Heart right ventricle (tissue), 16 donors: Measurements from ENCODE around the gene TIMM9. TPM values are rescaled to one million over a fixed set of nuclear protein-coding genes. Genes with fewer than 3 reads are reported as not detected.

Experiments
- ATAC-seq, 8 donors: fragments of 200-7000 bp; cut with Tn5 transposase; one replicate each; pipeline ENCODE4 v1.9.1; 2020; ENCODE audit warnings: mild to moderate bottlenecking in 8 of 8, moderate library complexity in 8 of 8, moderate number of reproducible peaks in 1 of 8
- DNase-seq, 2 donors: peaks; one replicate each; pipeline ENCODE4 v3.0.0-alpha.2; 2020
- H3K27ac ChIP-seq, 10 donors: fragments of 200-600 bp; sonication (generic) in 2 of 10; one replicate each; pipeline versions ENCODE4 v1.5.0 to v1.8.0; 2020 to 2022; ENCODE audit warnings: mild to moderate bottlenecking in 3 of 10
- H3K27me3 ChIP-seq, 7 donors: fragments of 200-600 bp; one replicate each; pipeline ENCODE4 v1.8.0; 2021 to 2022; ENCODE audit warnings: mild to moderate bottlenecking in 2 of 7
- H3K36me3 ChIP-seq, 9 donors: fragments of 200-600 bp; sonication (generic) in 1 of 9; one replicate each; pipeline versions ENCODE4 v1.5.0 to v1.8.0; 2020 to 2022; ENCODE audit warnings: mild to moderate bottlenecking in 2 of 9
- H3K4me1 ChIP-seq, 9 donors: fragments of 200-600 bp; sonication (generic) in 1 of 9; one replicate each; pipeline versions ENCODE4 v1.5.0 to v1.8.0; 2020 to 2022; ENCODE audit warnings: mild to moderate bottlenecking in 4 of 9
- H3K4me3 ChIP-seq, 10 donors: fragments of 200-600 bp; sonication (generic) in 2 of 10; one replicate each; pipeline versions ENCODE4 v1.5.0 to v1.8.0; 2020 to 2022; ENCODE audit warnings: mild to moderate bottlenecking in 7 of 10, moderate library complexity in 2 of 10
- H3K9me3 ChIP-seq, 11 donors: fragments of 200-600 bp in 10 of 11; sonication (generic) in 2 of 11; one replicate each; pipeline versions ENCODE4 v1.5.0 to v1.8.0; 2013 to 2022; ENCODE audit warnings: mild to moderate bottlenecking in 2 of 11, control low read depth in 1 of 11, moderate library complexity in 1 of 11
- WGBS, 2 donors: extraction: QIAGEN DNeasy Blood & Tissue Kit; methylation state at CpG; one replicate each; pipeline ENCODE4 v1.1.7; 2013; ENCODE audit warnings: inconsistent platforms in 1 of 2; 5-methylcytosine and 5-hydroxymethylcytosine counted together
- intact Hi-C, 10 donors: fragments of 100-400 bp; cut with DNase I; formaldehyde crosslinking; loops; one replicate each; pipeline versions ENCODE4 v1.11.1 to v1.14.2; 2022
- polyA plus RNA-seq, 2 donors: library from polyadenylated mRNA; stranded (reverse); fragments of 200-250 nt; gene quantifications; one replicate each; pipeline ENCODE4 v1.2.3, GENCODE V29; 2013
- total RNA-seq, 10 donors: library from RNA; stranded (reverse); fragmentation: NEBNext Ultra II Directional in 3 of 10; extraction: Animal tissue kit (Norgen Biotek cat#: 25700) in 3 of 10; gene quantifications; one replicate each; pipeline versions ENCODE4 v1.2.1 to v1.2.4, GENCODE V29; 2021 to 2023
- TF ChIP-seq, protein P1 (sequence below), 9 donors: fragments of 200-600 bp; sonication (generic) in 2 of 9; IDR thresholded peaks; one replicate each; pipeline versions ENCODE4 v1.5.0 to v1.8.0; 2021 to 2022; ENCODE audit warnings: antibody characterized with exemption in 9 of 9, mild to moderate bottlenecking in 5 of 9, moderate library complexity in 1 of 9
- donor health status: Arrhythmogenic right ventricular cardiomyopathy.
- donor health status: ischemic (EF 13 %, LVEDD 7.1; RV severe dilation, severe dysfunction).
- donor health status: healthy with polysubstance abuse.
- donor health status: DM: no; HTN: yes; CAD: no.
- donor health status: DM: no; HTN: no; CAD: no.
- donor health status: ischemic (EF 25% LVEDD 6.9; RV normal size, moderate dysfunction).
- donor health status: ischemic (EF 25% LVEDD 5.7; RV mildly dilated, moderate dysfunction).
- donor health status: healthy.
- donor health status: DM: yes; HTN: yes; CAD: no.
- donor health status: Ischemic cardiomyopathy.
- donor health status: ischemic (EF 35%, LVEDD 5.7; RV mildly dilated, moderate dysfunction).
- donor health status: nonischemic (EF 11% LVEDD 7.7; RV severe dilation, severe dysfunction).
- donor health status: DM: yes; HTN: yes; CAD: no.
- donor health status: PGD.
- donor health status: ischemic (EF 29% LVEDD 5.4; RV normal size, mild dysfunction).
- donor health status: nonischemic (EF 23%, LVEDD 6.1; RV moderate dilation, normal function).

Gene TIMM9
- total and polyA plus RNA-seq, 12 donors: 23.8 to 46.9 (median 26.3) TPM

- Histone ChIP-seq H3K9me3 (no peaks in the 10 kb centered on the region), H3K27ac (no peak overlapping the region), H3K27me3 (no peaks in the 10 kb centered on the region), H3K36me3 (peaks cover 0 to 99% (median 30%) of the 10 kb centered on the region in 9 donors), H3K4me3 (no peak overlapping the region), H3K4me1 (no peaks in the 10 kb centered on the region)
- 97 to 98% methylated on average over 1 of the region's 1 CpG for WGBS, 2 donors
- no peak for DNase-seq
- intact Hi-C loops: no loop called here
- TF ChIP-seq, protein P1, sequence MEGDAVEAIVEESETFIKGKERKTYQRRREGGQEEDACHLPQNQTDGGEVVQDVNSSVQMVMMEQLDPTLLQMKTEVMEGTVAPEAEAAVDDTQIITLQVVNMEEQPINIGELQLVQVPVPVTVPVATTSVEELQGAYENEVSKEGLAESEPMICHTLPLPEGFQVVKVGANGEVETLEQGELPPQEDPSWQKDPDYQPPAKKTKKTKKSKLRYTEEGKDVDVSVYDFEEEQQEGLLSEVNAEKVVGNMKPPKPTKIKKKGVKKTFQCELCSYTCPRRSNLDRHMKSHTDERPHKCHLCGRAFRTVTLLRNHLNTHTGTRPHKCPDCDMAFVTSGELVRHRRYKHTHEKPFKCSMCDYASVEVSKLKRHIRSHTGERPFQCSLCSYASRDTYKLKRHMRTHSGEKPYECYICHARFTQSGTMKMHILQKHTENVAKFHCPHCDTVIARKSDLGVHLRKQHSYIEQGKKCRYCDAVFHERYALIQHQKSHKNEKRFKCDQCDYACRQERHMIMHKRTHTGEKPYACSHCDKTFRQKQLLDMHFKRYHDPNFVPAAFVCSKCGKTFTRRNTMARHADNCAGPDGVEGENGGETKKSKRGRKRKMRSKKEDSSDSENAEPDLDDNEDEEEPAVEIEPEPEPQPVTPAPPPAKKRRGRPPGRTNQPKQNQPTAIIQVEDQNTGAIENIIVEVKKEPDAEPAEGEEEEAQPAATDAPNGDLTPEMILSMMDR (IDR thresholded peaks at IDR 0.05): no peak
- ATAC-seq: no peak
Observed at GRCh38 chr14:58466459-58466858, 39.1 kb upstream of the TIMM9 start.

- Histone ChIP-seq H3K27me3 (no peaks in the 10 kb centered on the region), H3K4me1 (no peaks in the 10 kb centered on the region), H3K36me3 (peaks cover 0 to 99% (median 35%) of the 10 kb centered on the region in 9 donors), H3K9me3 (no peaks in the 10 kb centered on the region), H3K4me3 (no peak overlapping the region), H3K27ac (no peak overlapping the region)
- no peak for ATAC-seq
- intact Hi-C loops: no loop called here
- no peak for DNase-seq
- WGBS, 2 donors: 90 to 96% methylated on average over 2 of the region's 2 CpGs
- TF ChIP-seq, protein P1 (IDR thresholded peaks at IDR 0.05): no peak
Observed at GRCh38 chr14:58465421-58465820, 38.1 kb upstream of the TIMM9 start.

GRCh38 chr14:58464652-58465051 lies 37.3 kb upstream of the TIMM9 start:
- H3K4me3 ChIP-seq: no peak overlapping the region
- ATAC-seq: no peak
- H3K27me3 ChIP-seq: no peaks in the 10 kb centered on the region
- H3K4me1 ChIP-seq: no peaks in the 10 kb centered on the region
- no peak for DNase-seq
- intact Hi-C loops: no loop called here
- no peaks in the 10 kb centered on the region for H3K9me3 ChIP-seq
- H3K27ac ChIP-seq: no peak overlapping the region
- WGBS, 2 donors: 96 to 98% methylated on average over 8 of the region's 8 CpGs
- H3K36me3 ChIP-seq: peaks cover 0 to 99% (median 35%) of the 10 kb centered on the region in 9 donors
- TF ChIP-seq, protein P1 (IDR thresholded peaks at IDR 0.05): no peak

GRCh38 chr14:58463147-58463546 lies 35.8 kb upstream of the TIMM9 start:
- TF ChIP-seq, protein P1 (IDR thresholded peaks at IDR 0.05): no peak
- Histone ChIP-seq H3K27ac (no peak overlapping the region), H3K4me3 (no peak overlapping the region), H3K9me3 (no peaks in the 10 kb centered on the region), H3K27me3 (no peaks in the 10 kb centered on the region), H3K4me1 (no peaks in the 10 kb centered on the region), H3K36me3 (peaks cover 0 to 99% (median 28%) of the 10 kb centered on the region in 9 donors)
- 97 to 100% methylated on average over 2 of the region's 2 CpGs for WGBS, 2 donors
- no peak for ATAC-seq
- intact Hi-C loops: no loop called here
- DNase-seq: no peak
